Kidney epithelial cell (primary cell): Measurements from ENCODE around the gene PLSCR2. TPM values are rescaled to one million over a fixed set of nuclear protein-coding genes. Genes with fewer than 3 reads are reported as not detected.
"Not testable (repeated sequence)": the region's sequence is repeated elsewhere in the genome, so short reads cannot be mapped to it uniquely, and the experiment has no call there.

ENCODE experiments used
- DNase-seq: peaks from one replicate; pipeline ENCODE4 v3.0.0-alpha.2; 2010; ENCODE audit warnings: low read depth
- H3K27me3 ChIP-seq: 2 replicates; pipeline ENCODE4 v1.6.0; 2011; ENCODE audit warnings: low read length; ENCODE audit not compliant: control insufficient read depth, insufficient read depth
- H3K36me3 ChIP-seq: 2 replicates; pipeline ENCODE4 v1.5.1; 2011; ENCODE audit warnings: low read length; ENCODE audit not compliant: control insufficient read depth, insufficient read depth
- H3K4me3 ChIP-seq: 2 replicates; pipeline ENCODE4 v1.5.1; 2011; ENCODE audit warnings: low read depth, mild to moderate bottlenecking, control low read depth, low read length
- total RNA-seq: library from RNA; depleted of rRNA; stranded (reverse); fragments of >200 nt; gene quantifications from 2 replicates; pipeline ENCODE4 v1.2.3, GENCODE V29; 2015
- TF ChIP-seq, protein P1 (sequence below): IDR thresholded peaks from 2 replicates; pipeline ENCODE4 v1.5.1; 2011; ENCODE audit warnings: mild to moderate bottlenecking, moderate library complexity, low read length, control low read depth, inconsistent platforms; ENCODE audit not compliant: insufficient read depth, poor library complexity, severe bottlenecking

Gene PLSCR2
- total RNA-seq, 1 donor from 2014 or later, result not detected

DNA sequence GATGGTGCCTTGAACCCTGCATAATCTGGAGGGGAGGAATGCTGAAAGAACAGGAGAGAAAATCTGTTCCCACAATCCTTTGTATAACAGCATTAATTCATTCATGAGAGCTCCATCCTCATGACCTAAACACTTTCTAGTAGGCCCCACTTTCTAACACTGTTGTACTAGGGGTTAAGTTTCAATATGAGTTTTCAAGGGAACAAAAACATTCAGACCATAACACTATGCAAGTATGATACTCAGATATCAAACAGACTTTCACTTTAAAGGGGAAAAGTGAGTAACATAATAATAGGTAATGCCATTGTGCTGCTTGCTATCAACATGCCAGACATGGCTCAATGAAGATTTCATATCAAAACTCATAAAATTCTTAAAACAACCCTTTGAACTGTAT, 32.4 kb upstream of the PLSCR2 start:
- TF ChIP-seq, protein P1, sequence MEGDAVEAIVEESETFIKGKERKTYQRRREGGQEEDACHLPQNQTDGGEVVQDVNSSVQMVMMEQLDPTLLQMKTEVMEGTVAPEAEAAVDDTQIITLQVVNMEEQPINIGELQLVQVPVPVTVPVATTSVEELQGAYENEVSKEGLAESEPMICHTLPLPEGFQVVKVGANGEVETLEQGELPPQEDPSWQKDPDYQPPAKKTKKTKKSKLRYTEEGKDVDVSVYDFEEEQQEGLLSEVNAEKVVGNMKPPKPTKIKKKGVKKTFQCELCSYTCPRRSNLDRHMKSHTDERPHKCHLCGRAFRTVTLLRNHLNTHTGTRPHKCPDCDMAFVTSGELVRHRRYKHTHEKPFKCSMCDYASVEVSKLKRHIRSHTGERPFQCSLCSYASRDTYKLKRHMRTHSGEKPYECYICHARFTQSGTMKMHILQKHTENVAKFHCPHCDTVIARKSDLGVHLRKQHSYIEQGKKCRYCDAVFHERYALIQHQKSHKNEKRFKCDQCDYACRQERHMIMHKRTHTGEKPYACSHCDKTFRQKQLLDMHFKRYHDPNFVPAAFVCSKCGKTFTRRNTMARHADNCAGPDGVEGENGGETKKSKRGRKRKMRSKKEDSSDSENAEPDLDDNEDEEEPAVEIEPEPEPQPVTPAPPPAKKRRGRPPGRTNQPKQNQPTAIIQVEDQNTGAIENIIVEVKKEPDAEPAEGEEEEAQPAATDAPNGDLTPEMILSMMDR, result no peak

DNA sequence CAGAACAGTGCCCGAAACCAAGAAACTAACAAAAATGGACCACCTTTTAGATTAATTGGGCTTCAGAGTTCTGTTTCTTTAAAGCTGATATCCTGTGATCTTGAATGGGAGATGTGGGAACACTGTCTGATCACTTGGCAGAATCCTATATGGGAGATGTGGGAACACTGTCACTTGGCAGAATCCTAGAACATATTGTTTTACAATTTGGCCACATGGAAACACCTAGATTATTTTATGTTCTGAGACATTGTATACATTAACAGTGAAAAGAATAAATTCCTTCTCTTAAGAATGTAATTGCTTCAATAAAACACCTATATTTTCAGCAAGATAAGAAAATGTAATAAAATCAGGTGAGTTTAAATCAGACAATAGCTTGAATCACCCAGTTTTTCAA, 30.3 kb upstream of the PLSCR2 start:
- Histone ChIP-seq H3K27me3 (no peaks in the 10 kb centered on the region), H3K36me3 (no peaks in the 10 kb centered on the region), H3K4me3 (no peak overlapping the region)
- TF ChIP-seq, protein P1, result no peak
- DNase-seq, result no peak

More for the DNA sequence above, 32.4 kb upstream of the PLSCR2 start:
- Histone ChIP-seq H3K4me3 (no peak overlapping the region), H3K36me3 (no peaks in the 10 kb centered on the region), H3K27me3 (no peaks in the 10 kb centered on the region)
- DNase-seq, result no peak

DNA sequence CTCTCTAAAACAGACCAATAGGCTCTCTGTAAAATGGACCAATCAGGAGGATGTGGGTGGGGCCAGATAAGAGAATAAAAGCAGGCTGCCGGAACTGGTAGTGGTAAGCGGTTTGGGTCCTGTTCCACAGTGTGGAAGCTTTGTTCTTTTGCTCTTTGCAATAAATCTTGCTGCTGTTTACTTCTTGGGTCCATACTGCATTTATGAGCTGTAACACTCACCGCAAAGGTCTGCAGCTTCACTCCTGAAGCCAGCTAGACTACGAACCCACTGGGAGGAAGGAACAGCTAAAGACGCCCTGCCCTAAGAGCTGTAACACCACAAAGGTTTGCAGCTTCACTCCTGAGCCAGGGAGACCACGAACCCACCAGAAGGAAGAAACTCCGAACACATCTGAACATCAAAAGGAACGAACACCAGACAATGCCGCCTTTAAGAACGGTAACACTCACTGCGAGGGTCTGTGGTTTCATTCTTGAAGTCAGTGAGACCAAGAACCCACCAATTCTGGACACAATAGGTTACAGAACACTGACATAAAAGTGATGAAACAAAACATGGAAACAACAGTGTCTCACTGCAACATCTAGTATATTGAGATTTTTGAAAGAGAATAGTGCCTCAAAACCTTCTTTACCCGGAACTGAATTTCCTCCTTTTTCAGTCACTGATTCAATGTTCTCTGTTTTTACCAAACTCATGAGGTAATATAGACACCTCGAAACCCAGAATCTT, 28.8 kb upstream of the PLSCR2 start:
- no peaks in the 10 kb centered on the region for H3K36me3 ChIP-seq
- no peak for DNase-seq
- H3K4me3 ChIP-seq, result no peak overlapping the region
- H3K27me3 ChIP-seq, result no peaks in the 10 kb centered on the region
- TF ChIP-seq, protein P1, result no peak

DNA sequence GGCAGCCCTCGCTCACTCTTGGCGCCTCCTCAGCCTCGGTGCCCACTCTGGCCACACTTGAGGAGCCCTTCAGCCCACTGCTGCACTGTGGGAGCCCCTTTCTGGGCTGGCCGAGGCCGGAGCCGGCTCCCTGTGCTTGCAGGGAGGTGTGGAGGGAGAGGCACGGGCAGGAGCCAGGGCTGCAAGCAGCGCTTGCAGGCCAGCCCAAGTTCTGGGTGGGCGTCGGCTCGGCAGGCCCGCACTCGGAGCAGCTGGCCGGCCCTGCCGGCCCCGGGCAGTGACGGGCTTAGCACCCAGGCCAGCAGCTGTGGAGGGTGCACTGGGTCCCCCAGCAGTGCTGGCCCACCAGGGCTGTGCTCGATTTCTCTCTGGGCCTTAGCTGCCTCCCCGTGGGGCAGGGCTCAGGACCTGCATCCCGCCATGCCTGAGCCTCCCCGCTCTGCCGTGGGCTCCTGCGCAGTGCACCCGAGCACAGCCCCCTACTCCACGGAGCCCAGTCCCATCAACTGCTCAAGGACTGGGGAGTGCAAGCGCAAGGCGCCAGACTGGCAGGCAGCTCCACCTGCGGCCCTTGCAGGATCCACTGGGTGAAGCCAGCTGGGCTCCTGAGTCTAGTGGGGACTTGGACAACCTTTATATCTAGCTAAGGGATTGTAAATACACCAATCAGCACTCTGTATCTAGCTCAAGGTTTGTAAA, 27.9 kb upstream of the PLSCR2 start:
- not testable (repeated sequence) for H3K27me3 ChIP-seq, H3K4me3 ChIP-seq, DNase-seq, H3K36me3 ChIP-seq

DNA sequence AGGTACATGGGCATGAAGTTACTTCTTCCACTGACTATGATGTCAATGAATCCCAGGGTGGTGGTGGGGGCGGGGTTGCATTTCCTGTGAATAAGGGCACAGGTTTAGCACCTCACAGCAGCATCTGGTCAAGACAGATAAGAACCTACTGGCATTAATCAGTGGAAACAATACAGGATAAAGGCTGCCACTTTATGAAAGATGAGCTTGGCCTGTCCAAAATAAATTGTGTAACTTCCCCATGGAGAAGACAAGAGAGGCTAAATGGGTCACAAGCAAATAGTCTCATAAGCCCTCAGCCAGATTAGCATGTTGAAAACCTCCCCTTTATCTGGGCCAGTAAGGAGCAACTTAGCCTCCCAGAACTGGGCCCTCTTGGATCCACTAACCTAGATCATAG, 27.4 kb upstream of the PLSCR2 start:
- no peaks in the 10 kb centered on the region for H3K27me3 ChIP-seq
- TF ChIP-seq, protein P1, result no peak
- H3K4me3 ChIP-seq, result no peak overlapping the region
- H3K36me3 ChIP-seq, result no peaks in the 10 kb centered on the region
- no peak for DNase-seq

DNA sequence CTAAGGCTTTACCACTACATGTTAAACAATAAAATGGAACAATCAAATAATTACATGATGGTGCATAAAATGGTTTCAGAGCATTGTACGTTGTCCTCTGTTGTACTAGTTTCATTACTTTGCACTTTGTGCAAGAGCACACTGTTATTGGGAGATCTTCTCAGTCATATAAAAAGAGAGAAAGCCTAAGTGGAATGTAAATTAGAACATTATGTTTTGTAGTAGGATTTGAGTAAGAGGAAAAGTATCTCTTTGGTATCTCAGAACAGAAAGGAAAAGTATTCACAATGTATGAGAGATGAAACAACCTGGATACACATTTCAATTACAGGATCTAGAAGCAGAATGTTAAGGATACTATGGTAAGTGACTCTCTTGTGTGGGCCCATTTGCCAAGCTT, 26.9 kb upstream of the PLSCR2 start:
- no peaks in the 10 kb centered on the region for H3K36me3 ChIP-seq
- TF ChIP-seq, protein P1, result no peak
- no peak overlapping the region for H3K4me3 ChIP-seq
- no peak for DNase-seq
- no peaks in the 10 kb centered on the region for H3K27me3 ChIP-seq
